ENCODE measurements around the gene KCNK18. TPM values are rescaled to one million over a fixed set of nuclear protein-coding genes. Genes with fewer than 3 reads are reported as not detected.

KCNK18 gene
- total RNA-seq (2014; rRNA removed; shearing (Covaris generic)) (not detected in 2 replicates), total RNA-seq (2022) (not detected in 2 replicates), Bru-seq, nascent RNA (not detected), BruChase-seq, experiment 1, labeled RNA remaining after a 6-hour chase (not detected), BruChase-seq, experiment 2, labeled RNA remaining after a 2-hour chase (not detected)
- long read RNA-seq = 0 reads

DNA sequence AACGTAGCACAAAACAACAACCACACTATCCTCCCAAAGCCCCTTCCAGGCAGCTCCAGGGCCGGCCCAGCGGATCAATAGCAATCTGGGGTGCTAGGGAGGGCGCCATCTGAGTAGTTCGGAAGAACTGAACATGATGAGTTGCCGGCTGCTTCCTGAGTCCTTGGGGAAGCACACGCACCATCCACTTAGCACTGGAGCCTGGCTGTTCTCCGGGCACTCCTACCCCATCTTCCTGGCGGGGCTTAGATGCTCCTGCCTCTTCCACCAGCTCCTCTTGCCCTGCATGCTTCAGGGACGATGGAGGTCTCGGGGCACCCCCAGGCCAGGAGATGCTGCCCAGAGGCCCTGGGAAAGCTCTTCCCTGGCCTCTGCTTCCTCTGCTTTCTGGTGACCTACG, at the start of gene KCNK18:
KCNK18 (plus strand) TSS at position 301 of the 400 bp plus-strand sequence; CDS start at position 301, 0 bp downstream.
- no peaks in the 10 kb centered on the region for H3K9me2 ChIP-seq (ENCODE audit: insufficient read depth, low read length)
- no peaks in the 10 kb centered on the region for H4K20me1 ChIP-seq (ENCODE audit: insufficient read depth, low read length)
- intact Hi-C loops (cut with micrococcal nuclease; ENCODE audit: unreplicated experiment) = no loop called here
- no peaks in the 10 kb centered on the region for H3K79me2 ChIP-seq (ENCODE audit: insufficient read depth, low read depth, low read length)
- BruUV-seq (replicated peaks) = no TSS peak
- no peaks in the 10 kb centered on the region for H3K4me1 ChIP-seq (ENCODE audit: insufficient read depth, low read length, poor library complexity, severe bottlenecking)
- no peak within 1 kb of the TSS for H2AFZ ChIP-seq (ENCODE audit: low read length)
- ChIA-PET POLR2A (interaction anchor here (1.6 kb wide), 1 partner anchor 12 kb away, joined by 3 read pairs; no protein-coding TSS in a partner anchor), CTCF (ENCODE audit: unreplicated experiment) (no interaction called here)
- H3K4me3 ChIP-seq (ENCODE audit: low read depth, low read length, poor library complexity, severe bottlenecking) = no peak within 1 kb of the TSS
- H3K4me2 ChIP-seq (ENCODE audit: low read length) = no peak within 1 kb of the TSS
- no peak within 1 kb of the TSS for H3K27ac ChIP-seq (ENCODE audit: low read depth, low read length, poor library complexity, severe bottlenecking)
- no peaks in the 10 kb centered on the region for H3K9me3 ChIP-seq (ENCODE audit: low read length)
- TF ChIP-seq EZH2phosphoT487 (IDR thresholded peaks at IDR 0.05; ENCODE audit: borderline replicate concordance, low read depth, low read length) (no peak), CTCF (conservative IDR thresholded peaks at IDR 0.05; ENCODE audit: low read length) (no peak)
- no peaks in the 10 kb centered on the region for H3K36me3 ChIP-seq (ENCODE audit: insufficient read depth, low read length)
- DNase-seq (ENCODE audit: low spot score) = no peak

GRCh38 chr10:117148284-117148683, 49.0 kb upstream of the KCNK18 start:
- no peaks in the 10 kb centered on the region for H3K9me2 ChIP-seq (ENCODE audit: insufficient read depth, low read length)
- intact Hi-C loops (cut with micrococcal nuclease; ENCODE audit: unreplicated experiment) = no loop called here
- no peak overlapping the region for H3K4me3 ChIP-seq (ENCODE audit: low read depth, low read length, poor library complexity, severe bottlenecking)
- ChIA-PET POLR2A (interaction anchor here (0.7 kb wide), 1 partner anchor 37 kb away, joined by 3 read pairs; no protein-coding TSS in a partner anchor), CTCF (ENCODE audit: unreplicated experiment) (no interaction called here)
- H3K36me3 ChIP-seq (ENCODE audit: insufficient read depth, low read length) = no peaks in the 10 kb centered on the region
- no peaks in the 10 kb centered on the region for H3K4me1 ChIP-seq (ENCODE audit: insufficient read depth, low read length, poor library complexity, severe bottlenecking)
- H4K20me1 ChIP-seq (ENCODE audit: insufficient read depth, low read length) = no peaks in the 10 kb centered on the region
- no peak overlapping the region for H3K4me2 ChIP-seq (ENCODE audit: low read length)
- H3K9me3 ChIP-seq (ENCODE audit: low read length) = no peaks in the 10 kb centered on the region
- BruUV-seq (replicated peaks) = no TSS peak
- no peak overlapping the region for H2AFZ ChIP-seq (ENCODE audit: low read length)
- DNase-seq (ENCODE audit: low spot score) = no peak
- no peak overlapping the region for H3K27ac ChIP-seq (ENCODE audit: low read depth, low read length, poor library complexity, severe bottlenecking)
- H3K79me2 ChIP-seq (ENCODE audit: insufficient read depth, low read depth, low read length) = no peaks in the 10 kb centered on the region
- TF ChIP-seq EZH2phosphoT487 (IDR thresholded peaks at IDR 0.05; ENCODE audit: borderline replicate concordance, low read depth, low read length) (no peak), CTCF (conservative IDR thresholded peaks at IDR 0.05; ENCODE audit: low read length) (no peak)

GRCh38 chr10:117152668-117153067, 44.6 kb upstream of the KCNK18 start:
- no peak overlapping the region for H3K4me3 ChIP-seq (ENCODE audit: low read depth, low read length, poor library complexity, severe bottlenecking)
- intact Hi-C loops (cut with micrococcal nuclease; ENCODE audit: unreplicated experiment) = no loop called here
- H3K9me2 ChIP-seq (ENCODE audit: insufficient read depth, low read length) = no peaks in the 10 kb centered on the region
- no peak for DNase-seq (ENCODE audit: low spot score)
- CTCF ChIA-PET (ENCODE audit: unreplicated experiment) = no interaction called here
- POLR2A ChIA-PET = no interaction called here
- H3K4me1 ChIP-seq (ENCODE audit: insufficient read depth, low read length, poor library complexity, severe bottlenecking) = no peaks in the 10 kb centered on the region
- no peaks in the 10 kb centered on the region for H4K20me1 ChIP-seq (ENCODE audit: insufficient read depth, low read length)
- no peak overlapping the region for H3K4me2 ChIP-seq (ENCODE audit: low read length)
- no peak overlapping the region for H3K27ac ChIP-seq (ENCODE audit: low read depth, low read length, poor library complexity, severe bottlenecking)
- no peaks in the 10 kb centered on the region for H3K79me2 ChIP-seq (ENCODE audit: insufficient read depth, low read depth, low read length)
- H3K9me3 ChIP-seq (ENCODE audit: low read length) = no peaks in the 10 kb centered on the region
- no TSS peak for BruUV-seq (replicated peaks)
- TF ChIP-seq EZH2phosphoT487 (IDR thresholded peaks at IDR 0.05; ENCODE audit: borderline replicate concordance, low read depth, low read length) (no peak), CTCF (conservative IDR thresholded peaks at IDR 0.05; ENCODE audit: low read length) (no peak)
- no peak overlapping the region for H2AFZ ChIP-seq (ENCODE audit: low read length)
- no peaks in the 10 kb centered on the region for H3K36me3 ChIP-seq (ENCODE audit: insufficient read depth, low read length)
